ENCODE results near the gene RNF4. TPM values are rescaled to one million over a fixed set of nuclear protein-coding genes. Genes with fewer than 3 reads are reported as not detected.

RNF4 gene
- total and polyA plus RNA-seq, 4 donors: 14.8 to 54.7 (median 41.1) TPM

GRCh38 chr4:2434420-2434819 is 34.5 kb upstream of the RNF4 start:
- Histone ChIP-seq H3K36me3 (ENCODE audit: control insufficient read depth in 4 of 4, insufficient read depth in 4 of 4, low read length in 4 of 4) (no peaks in the 10 kb centered on the region), H3K4me1 (ENCODE audit: control insufficient read depth in 5 of 5, insufficient read depth in 5 of 5, low read length in 5 of 5) (no peaks in the 10 kb centered on the region), H3K27ac (ENCODE audit: low read depth in 1 of 2, low read length in 1 of 2) (no peak overlapping the region), H3K9ac (ENCODE audit: insufficient read depth in 1 of 2, low read length in 2 of 2) (no peak overlapping the region), H3K4me3 (no peak overlapping the region), H3K27me3 (ENCODE audit: control insufficient read depth in 3 of 3, insufficient read depth in 3 of 3, low read length in 2 of 3) (no peaks in the 10 kb centered on the region), H3K9me3 (ENCODE audit: control insufficient read depth in 4 of 4, insufficient read depth in 3 of 4, low read length in 3 of 4) (peaks cover 0 to 2% (median 0%) of the 10 kb centered on the region in 4 donors)
- TF ChIP-seq, protein P1, sequence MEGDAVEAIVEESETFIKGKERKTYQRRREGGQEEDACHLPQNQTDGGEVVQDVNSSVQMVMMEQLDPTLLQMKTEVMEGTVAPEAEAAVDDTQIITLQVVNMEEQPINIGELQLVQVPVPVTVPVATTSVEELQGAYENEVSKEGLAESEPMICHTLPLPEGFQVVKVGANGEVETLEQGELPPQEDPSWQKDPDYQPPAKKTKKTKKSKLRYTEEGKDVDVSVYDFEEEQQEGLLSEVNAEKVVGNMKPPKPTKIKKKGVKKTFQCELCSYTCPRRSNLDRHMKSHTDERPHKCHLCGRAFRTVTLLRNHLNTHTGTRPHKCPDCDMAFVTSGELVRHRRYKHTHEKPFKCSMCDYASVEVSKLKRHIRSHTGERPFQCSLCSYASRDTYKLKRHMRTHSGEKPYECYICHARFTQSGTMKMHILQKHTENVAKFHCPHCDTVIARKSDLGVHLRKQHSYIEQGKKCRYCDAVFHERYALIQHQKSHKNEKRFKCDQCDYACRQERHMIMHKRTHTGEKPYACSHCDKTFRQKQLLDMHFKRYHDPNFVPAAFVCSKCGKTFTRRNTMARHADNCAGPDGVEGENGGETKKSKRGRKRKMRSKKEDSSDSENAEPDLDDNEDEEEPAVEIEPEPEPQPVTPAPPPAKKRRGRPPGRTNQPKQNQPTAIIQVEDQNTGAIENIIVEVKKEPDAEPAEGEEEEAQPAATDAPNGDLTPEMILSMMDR (IDR thresholded peaks at IDR 0.05; ENCODE audit: control extremely low read depth, extremely low read depth): no peak
- WGBS, 2 donors: 64 to 73% methylated on average over 9 of the region's 9 CpGs
- DNase-seq (no peak), ATAC-seq (ENCODE audit: insufficient read depth, low FRiP score) (no peak)

DNA sequence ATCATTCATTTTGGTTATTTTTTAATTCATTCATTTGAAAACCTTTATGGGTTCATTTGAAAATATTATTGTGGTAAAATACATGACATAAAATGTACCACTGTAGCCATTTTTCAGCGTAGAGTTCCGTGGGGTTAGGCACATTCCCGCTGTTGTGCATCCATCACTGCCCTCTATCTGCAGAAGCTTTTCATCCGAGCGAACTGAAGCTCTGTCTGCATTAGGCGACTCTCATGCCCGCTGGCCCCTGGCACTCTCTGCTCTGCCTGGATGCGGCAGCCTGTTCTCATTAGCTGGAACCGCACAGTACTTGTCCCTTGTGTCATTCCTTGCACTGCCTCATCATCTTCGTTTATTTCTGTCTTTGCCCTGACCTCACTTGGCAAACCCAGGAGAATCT is 32.6 kb upstream of the RNF4 start:
- Histone ChIP-seq H3K27me3 (ENCODE audit: control insufficient read depth in 3 of 3, insufficient read depth in 3 of 3, low read length in 2 of 3) (no peaks in the 10 kb centered on the region), H3K27ac (ENCODE audit: low read depth in 1 of 2, low read length in 1 of 2) (no peak overlapping the region), H3K4me3 (no peak overlapping the region), H3K9ac (ENCODE audit: insufficient read depth in 1 of 2, low read length in 2 of 2) (no peak overlapping the region), H3K4me1 (ENCODE audit: control insufficient read depth in 5 of 5, insufficient read depth in 5 of 5, low read length in 5 of 5) (no peaks in the 10 kb centered on the region), H3K9me3 (ENCODE audit: control insufficient read depth in 4 of 4, insufficient read depth in 3 of 4, low read length in 3 of 4) (peaks cover 0 to 2% (median 0%) of the 10 kb centered on the region in 4 donors), H3K36me3 (ENCODE audit: control insufficient read depth in 4 of 4, insufficient read depth in 4 of 4, low read length in 4 of 4) (no peaks in the 10 kb centered on the region)
- ATAC-seq (ENCODE audit: insufficient read depth, low FRiP score) (no peak), DNase-seq (no peak)
- 69 to 70% methylated on average over 10 of the region's 10 CpGs for WGBS, 2 donors
- TF ChIP-seq, protein P1 (IDR thresholded peaks at IDR 0.05; ENCODE audit: control extremely low read depth, extremely low read depth): no peak

DNA sequence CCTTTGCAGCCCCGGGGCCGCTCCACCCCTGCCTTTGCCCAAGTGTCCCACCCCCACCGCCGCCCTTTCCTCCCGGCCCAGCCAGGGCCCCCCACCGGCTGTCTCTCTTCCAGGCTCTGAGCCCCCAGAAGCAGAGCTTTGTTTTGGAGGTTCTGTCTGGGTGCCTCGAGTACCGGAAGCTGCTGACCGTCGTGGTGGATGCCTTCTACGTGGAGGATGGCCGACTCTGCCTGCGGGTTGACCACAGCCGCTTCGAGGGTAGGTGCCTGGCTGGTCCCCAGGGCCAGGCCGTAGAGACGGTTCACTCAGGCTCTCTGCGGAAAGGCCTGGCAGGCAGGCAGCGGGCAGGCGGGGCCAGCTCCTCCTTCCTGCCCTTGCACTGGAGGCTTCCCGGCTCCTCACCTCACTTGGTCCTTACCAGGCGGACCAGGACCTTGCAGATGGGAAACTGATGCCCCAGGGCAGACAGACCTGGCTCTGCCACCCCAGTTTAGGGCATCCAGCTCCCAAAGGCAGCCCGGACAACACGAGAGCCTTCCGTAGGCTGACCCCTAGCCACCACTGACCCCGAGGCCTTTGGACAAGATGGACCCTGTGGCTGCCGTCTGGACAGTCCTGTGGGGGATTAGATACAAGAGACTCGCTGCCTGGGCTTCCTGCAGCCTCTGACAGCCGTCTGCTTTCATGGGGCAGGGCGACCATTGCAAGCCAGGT is 32.0 kb upstream of the RNF4 start:
- Histone ChIP-seq H3K36me3 (ENCODE audit: control insufficient read depth in 4 of 4, insufficient read depth in 4 of 4, low read length in 4 of 4) (no peaks in the 10 kb centered on the region), H3K27me3 (ENCODE audit: control insufficient read depth in 3 of 3, insufficient read depth in 3 of 3, low read length in 2 of 3) (no peaks in the 10 kb centered on the region), H3K4me3 (no peak overlapping the region), H3K9me3 (ENCODE audit: control insufficient read depth in 4 of 4, insufficient read depth in 3 of 4, low read length in 3 of 4) (peaks cover 0 to 2% (median 0%) of the 10 kb centered on the region in 4 donors), H3K9ac (ENCODE audit: insufficient read depth in 1 of 2, low read length in 2 of 2) (no peak overlapping the region), H3K27ac (ENCODE audit: low read depth in 1 of 2, low read length in 1 of 2) (no peak overlapping the region), H3K4me1 (ENCODE audit: control insufficient read depth in 5 of 5, insufficient read depth in 5 of 5, low read length in 5 of 5) (peaks cover 0 to 2% (median 0%) of the 10 kb centered on the region in 5 donors)
- DNase-seq: no peak
- WGBS, 2 donors: 85 to 86% methylated on average over 30 of the region's 30 CpGs
- ATAC-seq (ENCODE audit: insufficient read depth, low FRiP score): no peak
- TF ChIP-seq, protein P1 (IDR thresholded peaks at IDR 0.05; ENCODE audit: control extremely low read depth, extremely low read depth): no peak
